PC-9 (cell line): ENCODE results near the gene NAPSA.

Experiments used
- CTCF ChIP-seq: fragments of 200-600 bp; sonication (generic); conservative IDR thresholded peaks from 2 replicates; pipeline ENCODE4 v1.6.1; 2017; ENCODE audit warnings: mixed run types, antibody characterized with exemption, mild to moderate bottlenecking, moderate library complexity
- EZH2 ChIP-seq: fragments of 200-600 bp; sonication (generic); IDR thresholded peaks from 2 replicates; pipeline ENCODE4 v1.8.0; 2017; ENCODE audit warnings: antibody characterized with exemption, low read depth

GRCh38 chr19:50365434-50366306, at the start of gene NAPSA:
- TF ChIP-seq EZH2 (no peak), CTCF (no peak)
